GM18861 (cell line): ENCODE results near the gene PSME3.
"Not testable (repeated sequence)": the region's sequence is repeated elsewhere in the genome, so short reads cannot be mapped to it uniquely, and the experiment has no call there.

Experiments
- ATAC-seq: cut with Tn5 transposase; IDR thresholded peaks from one replicate; pipeline ENCODE4 v1.9.1; 2021; ENCODE audit not compliant: unreplicated experiment

The PSME3 gene

DNA sequence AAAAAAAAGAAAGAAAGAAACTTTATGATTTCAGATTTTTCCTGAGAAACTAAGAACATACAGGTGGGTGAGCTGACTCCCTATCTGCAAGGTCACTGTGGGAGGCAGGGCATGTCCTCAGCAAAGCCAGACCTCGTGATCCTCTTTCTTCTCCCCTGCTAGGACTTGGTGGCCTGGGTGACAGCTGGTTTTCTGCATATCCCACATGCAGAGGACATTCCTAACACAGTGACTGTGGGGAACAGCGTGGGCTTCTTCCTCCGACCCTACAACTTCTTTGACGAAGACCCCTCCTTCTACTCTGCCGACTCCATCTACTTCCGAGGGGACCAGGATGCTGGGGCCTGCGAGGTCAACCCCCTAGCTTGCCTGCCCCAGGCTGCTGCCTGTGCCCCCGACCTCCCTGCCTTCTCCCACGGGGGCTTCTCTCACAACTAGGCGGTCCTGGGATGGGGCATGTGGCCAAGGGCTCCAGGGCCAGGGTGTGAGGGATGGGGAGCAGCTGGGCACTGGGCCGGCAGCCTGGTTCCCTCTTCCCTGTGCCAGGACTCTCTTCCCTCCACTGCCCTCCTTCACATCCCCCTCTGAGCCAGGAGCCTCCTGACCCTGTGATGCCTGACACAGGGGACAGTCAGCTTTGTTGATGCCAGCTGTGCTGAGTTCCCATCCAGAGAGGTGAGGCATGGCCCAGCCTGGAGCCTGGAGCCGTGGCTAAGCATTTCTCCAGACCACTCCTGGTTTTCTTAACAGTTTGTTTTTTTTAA is 40.9 kb downstream of the PSME3 start:
- ATAC-seq: not testable (repeated sequence)

DNA sequence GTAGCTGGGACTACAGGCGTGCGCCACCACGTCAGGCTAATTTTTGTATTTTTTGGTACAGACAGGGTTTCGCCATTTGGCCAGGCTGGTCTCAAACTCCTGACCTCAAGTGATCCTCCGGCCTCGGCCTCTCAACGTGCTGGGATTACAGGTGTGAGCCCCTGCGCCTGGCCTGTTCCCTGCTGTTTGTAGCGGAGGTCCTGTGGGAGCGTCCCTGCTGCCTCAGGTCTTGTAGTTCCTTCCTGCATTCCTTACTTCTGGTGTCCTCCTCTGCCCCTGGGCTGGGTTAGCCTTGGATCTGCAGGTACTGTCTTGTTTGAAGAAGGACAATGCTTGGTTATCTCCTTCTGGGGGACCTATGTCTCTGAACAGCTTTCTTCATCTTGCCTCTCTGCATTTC is 43.8 kb downstream of the PSME3 start:
- ATAC-seq: no peak

DNA sequence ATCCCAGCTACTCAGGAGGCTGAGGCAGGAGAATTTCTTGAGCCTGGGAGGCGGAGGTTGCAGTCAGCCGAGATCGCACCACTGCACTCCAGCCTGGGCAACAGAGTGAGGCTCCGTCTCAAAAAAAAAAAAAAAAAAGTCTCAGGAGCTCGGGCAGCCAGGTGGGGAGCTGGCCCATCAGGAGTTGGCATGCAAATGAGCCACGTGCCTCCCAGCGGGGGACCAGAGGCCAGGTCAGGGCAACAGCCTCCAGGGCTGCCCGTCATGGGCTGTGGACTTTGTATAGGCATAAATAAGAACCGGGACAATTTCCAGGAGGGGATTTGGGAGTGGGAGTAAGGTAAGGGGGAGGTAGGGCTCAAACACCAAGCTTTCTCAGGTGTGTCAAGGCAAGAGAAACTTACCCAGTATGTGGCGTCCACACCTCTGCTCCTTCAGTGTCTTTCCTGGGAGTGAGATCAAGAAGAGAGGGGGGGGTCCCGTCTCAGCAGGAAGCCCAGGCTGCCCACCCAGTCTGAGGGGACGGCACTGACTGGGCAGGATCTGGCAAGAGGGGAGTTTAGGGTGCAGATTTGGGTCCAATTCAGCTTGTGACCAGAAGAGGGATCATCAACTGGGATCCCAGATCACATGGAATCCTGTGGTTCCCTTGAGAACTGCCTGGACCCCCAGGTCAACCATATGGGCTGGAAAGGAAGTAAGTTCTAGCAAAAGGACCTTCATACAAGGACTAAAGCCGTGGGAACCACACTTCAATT is 45.1 kb downstream of the PSME3 start:
- ATAC-seq: no peak

DNA sequence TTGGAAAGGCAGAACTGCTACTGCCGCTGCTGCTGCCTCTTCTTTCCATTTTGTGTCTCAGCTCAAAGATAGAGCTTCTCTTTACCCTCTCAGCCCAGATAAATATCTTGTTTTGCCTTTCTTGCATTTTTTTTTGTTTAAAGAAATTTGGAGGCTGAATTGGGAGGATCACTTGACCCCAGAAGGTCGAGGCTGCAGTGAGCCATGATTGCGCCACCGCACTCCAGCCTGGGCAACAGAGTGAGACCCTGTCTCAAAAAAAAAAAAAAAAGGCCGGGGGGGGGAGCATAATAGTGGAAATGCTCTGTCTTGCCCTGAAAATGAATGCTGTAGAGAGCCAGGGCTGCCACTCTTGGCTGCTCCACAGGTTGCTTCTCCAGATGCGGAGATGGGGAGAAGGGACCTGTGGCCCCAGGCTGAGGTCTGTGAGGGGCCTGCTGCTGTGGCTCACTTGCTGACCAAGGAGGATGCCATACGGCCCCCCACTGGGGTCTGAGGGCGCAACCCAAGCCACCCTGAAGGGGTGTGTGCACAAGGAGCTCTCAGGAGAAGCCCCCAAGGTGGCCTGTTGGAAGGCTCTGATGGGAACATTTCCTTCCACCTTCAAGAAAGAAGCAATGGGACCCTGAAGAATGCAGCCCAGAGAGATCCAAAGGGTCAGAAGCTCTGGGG is 45.9 kb downstream of the PSME3 start:
- ATAC-seq: no peak

- no peak for ATAC-seq
These were observed 46.4 kb downstream of the PSME3 start for GRCh38 chr17:42879596-42879985.

GRCh38 chr17:42880776-42881310 is 47.6 kb downstream of the PSME3 start:
- ATAC-seq: no peak

DNA sequence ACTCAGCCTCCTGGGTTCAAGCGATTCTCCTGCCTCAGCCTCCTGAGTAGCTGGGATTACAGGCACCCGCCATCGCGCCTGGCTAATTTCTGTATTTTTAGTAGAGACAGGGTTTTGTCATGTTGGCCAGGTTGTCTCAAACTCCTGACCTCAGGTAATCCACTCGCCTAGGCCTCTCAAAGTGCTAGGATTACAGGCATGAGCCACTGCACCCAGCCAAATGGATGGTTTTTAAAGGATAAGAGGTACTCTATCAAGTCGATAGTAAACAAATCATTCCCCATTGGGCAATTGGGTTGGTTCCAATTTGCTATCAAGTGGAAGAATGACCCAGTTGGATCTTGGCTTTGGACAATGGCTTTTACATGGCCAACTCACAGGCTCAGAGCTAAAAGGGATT is 48.5 kb downstream of the PSME3 start:
- not testable (repeated sequence) for ATAC-seq

- no peak for ATAC-seq
These were observed 49.0 kb downstream of the PSME3 start for GRCh38 chr17:42882166-42882565.

- no peak for ATAC-seq
These were observed 50.8 kb downstream of the PSME3 start for GRCh38 chr17:42883802-42884558.

DNA sequence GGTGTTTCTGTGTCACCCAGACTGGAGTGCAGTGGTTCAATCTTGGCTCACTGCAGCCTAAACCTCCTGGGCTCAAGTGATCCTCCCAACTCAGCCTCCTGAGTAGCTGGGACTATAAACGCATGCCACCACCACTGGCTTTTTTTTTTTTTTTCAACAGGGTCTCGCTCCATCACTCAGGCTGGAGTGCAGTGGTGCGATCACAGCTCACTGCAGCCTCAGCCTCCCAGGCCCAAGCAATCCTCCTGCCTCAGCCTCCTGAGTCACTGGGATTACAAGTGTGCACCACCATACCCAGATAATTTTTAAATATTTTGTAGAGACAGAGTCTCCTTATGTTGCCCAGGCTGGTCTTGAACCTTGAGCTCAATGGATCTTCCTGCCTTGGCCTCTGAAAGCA is 52.6 kb downstream of the PSME3 start:
- not testable (repeated sequence) for ATAC-seq

DNA sequence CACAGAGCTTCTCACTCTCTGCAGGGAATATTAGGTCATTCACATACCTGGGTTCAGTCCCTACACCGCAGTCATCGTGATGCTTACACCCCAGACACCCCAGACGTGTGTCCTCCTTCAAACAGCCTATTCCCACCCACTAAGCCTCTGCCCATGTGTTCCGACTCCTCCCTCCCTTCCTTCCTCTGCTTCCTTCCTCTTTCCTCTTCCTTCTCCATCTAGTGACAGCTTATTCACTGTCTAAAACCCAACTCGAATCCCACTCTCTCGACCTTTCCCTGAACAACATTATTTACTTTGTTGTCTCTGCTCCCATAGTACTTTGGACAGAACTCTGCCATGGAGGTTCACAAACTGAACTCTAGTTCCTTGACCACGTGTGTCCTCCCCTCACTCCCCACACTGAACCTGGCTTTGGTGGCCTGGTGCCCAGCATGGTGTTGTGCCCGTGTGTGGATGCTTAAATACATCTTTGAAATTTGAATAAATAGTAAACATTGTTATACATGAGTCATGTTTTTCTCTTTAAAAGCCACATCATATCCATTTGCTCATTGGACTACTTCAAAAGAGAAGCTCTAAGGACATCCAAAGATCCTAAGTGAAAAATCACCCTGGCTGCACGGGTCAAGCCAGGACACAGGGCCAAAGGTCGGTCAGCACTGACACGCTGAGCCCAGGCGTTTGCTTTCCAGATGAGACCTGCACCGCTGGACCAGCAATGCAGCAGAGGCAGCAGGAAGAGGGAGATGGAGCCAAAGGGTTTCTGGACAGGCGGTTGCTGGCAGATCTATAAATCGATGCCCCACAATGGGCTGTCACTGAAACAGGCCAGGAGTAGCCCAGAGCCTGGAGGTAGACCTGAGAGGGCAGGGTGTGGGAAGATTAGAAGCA is 53.3 kb downstream of the PSME3 start:
- ATAC-seq: no peak

GRCh38 chr17:42889809-42890208 is 56.6 kb downstream of the PSME3 start:
- ATAC-seq: no peak

DNA sequence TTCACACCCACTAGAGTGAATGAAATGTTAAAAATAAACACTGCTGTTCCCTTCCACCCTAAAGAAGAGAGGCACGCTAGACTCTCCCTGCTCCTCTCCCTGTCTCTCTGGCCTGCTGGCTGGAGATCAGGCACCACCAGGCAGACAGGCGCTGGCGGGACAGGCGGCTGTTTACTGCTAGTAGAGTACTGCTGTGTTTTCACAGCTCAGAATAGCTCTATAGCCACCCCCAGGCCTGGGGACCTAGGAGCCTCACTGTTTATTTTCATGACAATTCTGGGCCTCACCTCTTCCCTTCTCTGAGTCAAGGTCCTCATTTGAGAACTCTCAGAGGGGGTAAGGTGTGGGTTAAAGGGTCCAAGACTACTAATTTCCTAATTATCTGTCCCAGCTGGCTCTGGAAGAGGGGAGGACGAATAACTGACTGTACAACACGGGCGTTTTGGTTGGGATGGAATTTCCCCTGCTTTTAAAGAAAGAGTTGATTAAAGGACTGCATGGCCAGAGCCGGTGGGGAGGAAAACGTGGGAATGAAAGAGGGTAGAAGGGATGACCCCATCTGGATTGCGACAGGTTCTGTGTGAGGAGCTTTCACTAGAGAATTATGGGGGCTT is 58.4 kb downstream of the PSME3 start:
- no peak for ATAC-seq

- no peak for ATAC-seq
These were observed 60.2 kb downstream of the PSME3 start for GRCh38 chr17:42893359-42893758.
